Esophagus squamous epithelium (tissue), 5 donors: ENCODE data around the gene DHRS4. TPM values are rescaled to one million over a fixed set of nuclear protein-coding genes. Genes with fewer than 3 reads are reported as not detected.

Experiments used
- DNase-seq: peaks from one replicate; lab custom pipeline; 2025; lab: John Stamatoyannopoulos, UW
- H3K27ac ChIP-seq, 4 donors: fragments of 200-600 bp; sonication (generic); one replicate each; pipeline ENCODE4 v1.5.1; 2016 to 2019; ENCODE audit warnings: mild to moderate bottlenecking in 1 of 4
- H3K27me3 ChIP-seq, 4 donors: fragments of 200-600 bp; sonication (generic); 1 replicate in 3 of 4; 2 replicates in 1 of 4; pipeline versions ENCODE4 v1.5.1 to v1.6.0; 2017 to 2021; ENCODE audit warnings: antibody characterized with exemption in 1 of 4
- H3K36me3 ChIP-seq, 3 donors: fragments of 200-600 bp; sonication (generic); one replicate each; pipeline ENCODE4 v1.5.1; 2016 to 2019
- H3K4me1 ChIP-seq, 3 donors: fragments of 200-600 bp; sonication (generic); one replicate each; pipeline ENCODE4 v1.5.1; 2017 to 2019
- H3K4me3 ChIP-seq, 4 donors: fragments of 200-600 bp; sonication (generic); 1 replicate in 3 of 4; 2 replicates in 1 of 4; pipeline ENCODE4 v1.5.1; 2016 to 2019; ENCODE audit warnings: mild to moderate bottlenecking in 2 of 4, moderate library complexity in 1 of 4
- H3K9me3 ChIP-seq, 3 donors: fragments of 200-600 bp; sonication (generic); one replicate each; pipeline ENCODE4 v1.5.1; 2016 to 2019
- POLR2A ChIP-seq, 4 donors: fragments of 450-650 bp; IDR thresholded peaks; one replicate each; pipeline ENCODE4 v1.6.1; 2017; ENCODE audit warnings: antibody characterized with exemption in 4 of 4, mild to moderate bottlenecking in 4 of 4, moderate library complexity in 3 of 4
- WGBS, 2 donors: methylation state at CpG; one replicate each; pipeline ENCODE4 v1.1.5; 2018; 5-methylcytosine and 5-hydroxymethylcytosine counted together
- intact Hi-C: fragments of 100-400 bp; cut with DNase I; formaldehyde crosslinking; loops from one replicate; pipeline ENCODE4 v1.15.0; 2022
- total RNA-seq, 4 donors: library from RNA; depleted of rRNA; stranded (reverse); fragments of >200 nt; gene quantifications; one replicate each; pipeline ENCODE4 v1.1.0, GENCODE V29; 2016
- TF ChIP-seq, protein P1 (sequence below), 6 experiments: fragments of 450-650 bp in 4 of 6; fragments of 200-600 bp in 2 of 6; sonication (generic) in 2 of 6; IDR thresholded peaks; one replicate each; pipeline ENCODE4 v1.5.1; 2016 to 2019; ENCODE audit warnings: antibody characterized with exemption in 6 of 6, mild to moderate bottlenecking in 4 of 6, moderate library complexity in 4 of 6
- donor health status: DM: yes; HTN: yes; CAD: no.

Gene DHRS4
- 10 to 100 TPM; 27.5 to 46.0 (median 38.0) TPM for total RNA-seq

DNA sequence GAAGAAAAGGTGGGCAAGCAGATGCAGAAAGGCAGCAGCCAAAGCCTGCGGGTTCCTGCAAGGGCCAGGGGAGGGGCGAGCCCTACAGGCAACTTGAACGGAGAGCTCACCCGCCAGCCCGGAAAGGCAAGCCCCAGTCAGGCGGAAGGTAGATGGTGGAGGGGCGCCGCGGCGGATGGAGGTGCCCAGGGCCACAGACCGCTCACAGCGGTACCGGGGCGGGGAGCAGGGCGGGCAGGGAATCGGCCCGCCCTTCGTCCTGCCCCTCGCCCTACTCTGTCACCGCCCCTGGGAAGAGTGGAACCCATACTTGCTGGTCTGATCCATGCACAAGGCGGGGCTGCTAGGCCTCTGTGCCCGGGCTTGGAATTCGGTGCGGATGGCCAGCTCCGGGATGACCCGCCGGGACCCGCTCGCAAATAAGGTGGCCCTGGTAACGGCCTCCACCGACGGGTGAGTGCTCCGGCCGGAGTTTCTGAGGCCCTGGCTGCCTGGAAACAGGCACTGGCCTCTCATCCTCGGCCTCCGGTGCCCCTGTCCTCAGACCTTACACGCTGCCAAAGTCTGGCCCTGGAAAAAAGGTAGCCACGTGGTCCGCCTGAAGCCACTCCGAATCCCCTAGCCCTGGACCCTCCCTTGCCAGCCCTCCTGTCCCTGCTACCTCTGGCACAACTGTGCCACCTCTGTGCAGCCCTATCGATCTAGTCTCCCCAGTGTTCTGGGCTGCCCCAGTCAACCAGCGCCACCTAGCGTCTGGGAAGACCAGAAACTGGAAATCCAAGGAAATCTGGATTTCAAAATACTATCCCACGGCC, at the start of gene DHRS4:
DHRS4 (plus strand) TSS at position 307 of the 815 bp plus-strand sequence; CDS start at position 326, 19 bp downstream.
- WGBS, 2 donors, result 0% methylated on average over 9 to 15 of the region's 44 CpGs
- Histone ChIP-seq H3K4me1 (peaks cover 22 to 37% (median 23%) of the 10 kb centered on the region in 3 donors), H3K27ac (peak within 1 kb of the TSS; percentile 85 to 93 (median 92)), H3K4me3 (peak within 1 kb of the TSS; percentile 64 to 86 (median 84)), H3K9me3 (no peaks in the 10 kb centered on the region), H3K36me3 (peaks cover 0 to 23% (median 0%) of the 10 kb centered on the region in 3 donors), H3K27me3 (no peaks in the 10 kb centered on the region)
- DNase-seq, result no peak
- intact Hi-C loops, result no loop called here
- peak in 2 of 4 donors; percentile 18 to 51 for TF ChIP-seq POLR2A (IDR thresholded peaks at IDR 0.05)
- TF ChIP-seq, protein P1, sequence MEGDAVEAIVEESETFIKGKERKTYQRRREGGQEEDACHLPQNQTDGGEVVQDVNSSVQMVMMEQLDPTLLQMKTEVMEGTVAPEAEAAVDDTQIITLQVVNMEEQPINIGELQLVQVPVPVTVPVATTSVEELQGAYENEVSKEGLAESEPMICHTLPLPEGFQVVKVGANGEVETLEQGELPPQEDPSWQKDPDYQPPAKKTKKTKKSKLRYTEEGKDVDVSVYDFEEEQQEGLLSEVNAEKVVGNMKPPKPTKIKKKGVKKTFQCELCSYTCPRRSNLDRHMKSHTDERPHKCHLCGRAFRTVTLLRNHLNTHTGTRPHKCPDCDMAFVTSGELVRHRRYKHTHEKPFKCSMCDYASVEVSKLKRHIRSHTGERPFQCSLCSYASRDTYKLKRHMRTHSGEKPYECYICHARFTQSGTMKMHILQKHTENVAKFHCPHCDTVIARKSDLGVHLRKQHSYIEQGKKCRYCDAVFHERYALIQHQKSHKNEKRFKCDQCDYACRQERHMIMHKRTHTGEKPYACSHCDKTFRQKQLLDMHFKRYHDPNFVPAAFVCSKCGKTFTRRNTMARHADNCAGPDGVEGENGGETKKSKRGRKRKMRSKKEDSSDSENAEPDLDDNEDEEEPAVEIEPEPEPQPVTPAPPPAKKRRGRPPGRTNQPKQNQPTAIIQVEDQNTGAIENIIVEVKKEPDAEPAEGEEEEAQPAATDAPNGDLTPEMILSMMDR (IDR thresholded peaks at IDR 0.05), result peak; percentile 76 to 90 (median 81)

DNA sequence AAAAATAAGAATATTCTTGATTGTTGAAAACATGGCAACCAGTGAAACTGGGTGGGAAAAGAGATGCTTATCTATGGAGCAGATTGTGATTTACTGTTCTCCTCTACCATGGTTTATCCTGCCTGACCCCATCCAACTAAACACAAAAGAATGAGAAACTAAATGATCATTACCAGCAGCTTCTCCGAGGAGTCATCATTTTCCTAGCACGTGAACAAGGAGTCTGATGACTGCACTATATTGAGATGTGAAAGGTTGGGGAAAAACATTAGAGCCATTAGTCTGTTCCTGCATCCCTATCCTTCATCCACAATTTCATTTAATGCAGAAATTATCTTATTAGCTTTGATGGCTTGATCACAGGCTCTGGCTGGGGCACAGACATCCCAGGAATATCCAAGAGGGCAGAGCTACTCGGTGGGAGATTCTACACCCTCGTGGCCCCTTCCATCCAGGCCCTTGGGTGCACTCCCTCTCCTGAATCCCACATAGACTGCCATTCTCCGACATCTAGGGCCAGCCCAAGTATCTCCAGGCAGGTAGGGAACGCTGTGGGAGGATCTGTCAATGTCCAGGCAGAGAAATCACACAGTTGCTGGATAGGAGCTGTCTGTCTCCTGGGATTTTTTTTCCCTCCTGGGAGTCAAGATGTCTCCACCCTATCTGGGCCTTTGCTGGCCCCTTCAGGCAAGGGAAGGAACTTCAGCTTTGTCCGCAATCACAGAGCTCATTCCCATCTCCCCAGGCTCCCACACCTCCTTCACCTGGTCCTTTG, 43.3 kb upstream of the DHRS4 start:
- no peaks in the 10 kb centered on the region for H3K36me3 ChIP-seq
- WGBS, 2 donors, result 45 to 58% methylated on average over 7 of the region's 7 CpGs
- no peak overlapping the region for H3K27ac ChIP-seq
- H3K27me3 ChIP-seq, result peaks cover 0 to 17% (median 0%) of the 10 kb centered on the region in 4 donors
- TF ChIP-seq, protein P1 (IDR thresholded peaks at IDR 0.05), result peak; percentile 20 to 72 (median 55)
- no peak for TF ChIP-seq POLR2A (IDR thresholded peaks at IDR 0.05)
- H3K9me3 ChIP-seq, result no peaks in the 10 kb centered on the region
- no peak for DNase-seq
- intact Hi-C loops, result loop anchor here (10.0 kb wide), 1 partner anchor 275 kb away; the partner anchor contains the start of gene DHRS2
- no peaks in the 10 kb centered on the region for H3K4me1 ChIP-seq
- H3K4me3 ChIP-seq, result no peak overlapping the region

DNA sequence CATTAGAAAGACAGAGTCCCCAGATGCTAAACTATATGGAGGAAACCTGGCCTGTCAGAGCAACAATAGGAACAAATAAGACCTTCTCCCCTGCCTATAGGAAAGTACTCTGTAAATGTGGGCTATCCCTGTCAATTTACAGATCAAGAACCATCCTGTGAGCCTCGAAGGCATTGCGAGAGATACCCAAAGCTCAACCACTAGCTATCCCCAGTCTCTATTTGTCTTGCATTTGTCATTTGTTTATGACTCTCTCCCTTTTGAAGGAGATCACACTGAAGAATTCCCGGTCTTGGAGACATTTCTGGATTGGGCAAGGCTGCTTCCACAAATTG, 42.7 kb upstream of the DHRS4 start:
- H3K27me3 ChIP-seq, result peaks cover 0 to 14% (median 0%) of the 10 kb centered on the region in 4 donors
- no peak overlapping the region for H3K4me3 ChIP-seq
- TF ChIP-seq POLR2A (IDR thresholded peaks at IDR 0.05), result no peak
- TF ChIP-seq, protein P1 (IDR thresholded peaks at IDR 0.05), result no peak
- H3K36me3 ChIP-seq, result no peaks in the 10 kb centered on the region
- intact Hi-C loops, result loop anchor here (10.0 kb wide), 1 partner anchor 276 kb away; the partner anchor contains the start of gene DHRS2
- no peak for DNase-seq
- H3K4me1 ChIP-seq, result no peaks in the 10 kb centered on the region
- 79 to 90% methylated on average over 3 of the region's 3 CpGs for WGBS, 2 donors
- H3K9me3 ChIP-seq, result no peaks in the 10 kb centered on the region
- no peak overlapping the region for H3K27ac ChIP-seq

DNA sequence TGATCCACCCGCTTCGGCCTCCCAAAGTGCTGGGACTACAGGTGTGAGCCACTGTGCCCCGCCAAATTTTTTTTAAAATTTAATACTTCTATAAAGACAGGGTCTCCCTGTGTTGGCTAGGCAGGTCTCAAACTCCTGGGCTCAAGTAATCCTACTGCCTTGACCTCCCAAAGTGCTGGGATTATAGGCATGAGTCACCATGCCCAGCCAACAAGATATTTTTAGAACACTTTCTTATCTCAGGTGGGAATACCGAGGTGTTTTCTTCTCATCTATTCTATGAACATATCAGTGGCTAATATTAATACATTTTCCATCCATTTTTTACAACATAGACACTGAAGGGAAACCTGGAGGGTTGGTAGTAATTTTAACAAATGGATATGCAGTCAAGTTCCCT, 38.0 kb upstream of the DHRS4 start:
- Histone ChIP-seq H3K27ac (no peak overlapping the region), H3K4me1 (no peaks in the 10 kb centered on the region), H3K36me3 (no peaks in the 10 kb centered on the region), H3K9me3 (no peaks in the 10 kb centered on the region), H3K27me3 (no peaks in the 10 kb centered on the region), H3K4me3 (no peak overlapping the region)
- 81 to 95% methylated on average over 2 to 4 of the region's 4 CpGs for WGBS, 2 donors
- intact Hi-C loops, result loop anchor here (10.0 kb wide), 1 partner anchor 281 kb away; the partner anchor contains the start of gene DHRS2
- DNase-seq, result no peak
- TF ChIP-seq POLR2A (IDR thresholded peaks at IDR 0.05), result no peak
- TF ChIP-seq, protein P1 (IDR thresholded peaks at IDR 0.05), result no peak
